ENCODE measurements around the gene CITED4.

The CITED4 gene

GRCh38 chr1:40842691-40843090 lies 19.5 kb downstream of the CITED4 start:
- no peak for DNase-seq (ENCODE audit: extremely low read depth, low read depth)
- H3K4me3 ChIP-seq (replicated peaks; ENCODE audit: low read depth, low read length) = no peak overlapping the region
- TF ChIP-seq, protein P1, sequence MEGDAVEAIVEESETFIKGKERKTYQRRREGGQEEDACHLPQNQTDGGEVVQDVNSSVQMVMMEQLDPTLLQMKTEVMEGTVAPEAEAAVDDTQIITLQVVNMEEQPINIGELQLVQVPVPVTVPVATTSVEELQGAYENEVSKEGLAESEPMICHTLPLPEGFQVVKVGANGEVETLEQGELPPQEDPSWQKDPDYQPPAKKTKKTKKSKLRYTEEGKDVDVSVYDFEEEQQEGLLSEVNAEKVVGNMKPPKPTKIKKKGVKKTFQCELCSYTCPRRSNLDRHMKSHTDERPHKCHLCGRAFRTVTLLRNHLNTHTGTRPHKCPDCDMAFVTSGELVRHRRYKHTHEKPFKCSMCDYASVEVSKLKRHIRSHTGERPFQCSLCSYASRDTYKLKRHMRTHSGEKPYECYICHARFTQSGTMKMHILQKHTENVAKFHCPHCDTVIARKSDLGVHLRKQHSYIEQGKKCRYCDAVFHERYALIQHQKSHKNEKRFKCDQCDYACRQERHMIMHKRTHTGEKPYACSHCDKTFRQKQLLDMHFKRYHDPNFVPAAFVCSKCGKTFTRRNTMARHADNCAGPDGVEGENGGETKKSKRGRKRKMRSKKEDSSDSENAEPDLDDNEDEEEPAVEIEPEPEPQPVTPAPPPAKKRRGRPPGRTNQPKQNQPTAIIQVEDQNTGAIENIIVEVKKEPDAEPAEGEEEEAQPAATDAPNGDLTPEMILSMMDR (IDR thresholded peaks at IDR 0.05; ENCODE audit: low read depth, low read length, missing control alignments) = no peak

DNA sequence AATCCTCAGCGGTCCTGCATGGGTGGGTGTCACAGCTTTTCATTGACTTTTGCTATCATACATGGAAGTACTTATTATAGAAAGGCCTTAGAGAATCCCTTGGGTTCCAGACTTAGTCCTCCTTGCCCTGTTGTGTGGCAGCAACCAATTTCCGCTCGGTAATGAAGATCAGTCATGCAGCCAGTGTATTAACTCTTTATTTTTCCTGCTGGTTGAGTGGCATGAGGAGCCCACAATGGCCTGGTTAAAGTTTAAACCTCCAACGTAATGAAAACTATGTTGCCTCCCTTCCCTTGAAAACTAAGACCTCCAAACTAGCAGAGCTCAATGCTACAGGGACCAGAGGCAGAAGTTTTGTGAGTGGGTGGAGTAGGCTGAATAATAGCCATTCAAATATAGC lies 20.0 kb downstream of the CITED4 start:
- TF ChIP-seq, protein P1 (IDR thresholded peaks at IDR 0.05; ENCODE audit: low read depth, low read length, missing control alignments) = no peak
- no peak overlapping the region for H3K4me3 ChIP-seq (replicated peaks; ENCODE audit: low read depth, low read length)
- no peak for DNase-seq (ENCODE audit: extremely low read depth, low read depth)

DNA sequence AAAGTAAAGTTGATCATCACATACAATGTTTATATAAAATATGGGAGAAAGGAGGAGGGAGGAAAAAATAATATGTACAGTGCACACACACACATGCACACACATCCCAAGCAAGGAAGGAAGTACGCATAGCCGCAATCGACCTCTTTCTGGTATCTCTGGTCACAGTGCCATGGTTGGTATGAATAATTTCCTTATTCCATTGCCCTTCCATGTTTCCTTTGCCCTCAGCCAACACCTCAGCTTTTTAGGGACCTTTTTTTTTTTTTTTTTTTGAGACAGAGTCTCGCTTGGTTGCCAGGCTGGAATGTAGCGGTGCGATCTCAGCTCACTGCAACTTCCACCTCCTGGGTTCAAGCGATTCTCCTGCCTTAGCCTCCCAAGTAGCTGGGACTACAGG lies 20.6 kb downstream of the CITED4 start:
- no peak overlapping the region for H3K4me3 ChIP-seq (replicated peaks; ENCODE audit: low read depth, low read length)
- TF ChIP-seq, protein P1 (IDR thresholded peaks at IDR 0.05; ENCODE audit: low read depth, low read length, missing control alignments) = no peak
- DNase-seq (ENCODE audit: extremely low read depth, low read depth) = no peak

DNA sequence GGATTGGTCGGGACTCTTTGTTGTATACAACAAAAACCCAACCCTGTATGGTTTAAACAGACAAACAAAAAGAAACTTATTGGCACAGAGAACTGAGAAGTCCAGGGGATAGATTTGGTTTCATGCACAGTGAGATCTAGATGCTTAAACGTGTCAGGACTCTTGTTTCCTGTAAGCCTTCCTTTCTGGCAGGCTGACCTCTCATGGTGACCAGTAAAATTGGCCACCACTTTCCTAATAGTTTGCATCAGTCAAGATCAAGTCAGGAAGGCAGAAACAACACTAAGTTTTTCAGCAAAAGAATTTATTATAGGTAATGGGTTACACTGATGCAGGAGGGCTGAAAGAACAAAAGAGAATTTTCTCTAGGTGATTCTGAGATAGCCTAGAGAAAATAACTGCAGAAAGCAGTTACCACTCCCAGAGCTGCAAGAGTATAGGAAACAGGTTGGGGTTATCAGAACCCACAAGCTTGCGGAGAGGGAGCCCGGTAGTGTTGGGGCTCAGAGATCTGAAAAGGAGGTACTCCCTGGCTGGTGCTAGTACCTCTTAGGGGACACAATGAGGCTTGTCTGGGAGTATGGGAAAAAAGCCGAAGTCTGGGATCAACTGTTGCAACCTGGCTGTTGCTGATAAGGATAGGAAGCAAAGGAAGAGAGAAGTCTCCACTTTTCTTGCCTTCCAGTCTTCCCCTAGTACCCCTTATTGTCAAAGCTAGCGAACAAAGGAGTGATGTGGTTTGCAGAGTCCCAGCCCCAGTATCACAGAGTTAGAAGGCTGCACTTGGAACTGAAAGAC lies 21.4 kb downstream of the CITED4 start:
- TF ChIP-seq, protein P1 (IDR thresholded peaks at IDR 0.05; ENCODE audit: low read depth, low read length, missing control alignments) = no peak
- H3K4me3 ChIP-seq (replicated peaks; ENCODE audit: low read depth, low read length) = no peak overlapping the region
- no peak for DNase-seq (ENCODE audit: extremely low read depth, low read depth)

DNA sequence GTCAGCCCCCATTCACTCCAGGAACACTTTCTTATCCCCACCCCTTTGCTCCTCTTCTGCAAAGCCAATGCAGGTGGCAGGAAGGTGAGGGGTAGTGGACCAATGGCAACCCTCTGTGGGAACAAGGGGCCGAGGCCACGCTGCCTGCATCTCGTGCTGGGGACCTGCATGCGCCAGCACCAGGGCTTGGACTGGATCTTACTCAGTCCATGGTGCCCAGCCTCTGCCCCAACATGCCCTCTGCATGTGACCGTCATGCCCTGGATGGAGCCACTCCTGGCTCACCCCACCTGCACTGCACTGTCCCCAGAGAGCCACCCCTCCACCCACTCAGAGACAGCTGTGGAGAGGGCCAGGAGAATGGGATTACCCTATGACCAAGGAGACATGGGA lies 22.2 kb downstream of the CITED4 start:
- no peak for DNase-seq (ENCODE audit: extremely low read depth, low read depth)
- TF ChIP-seq, protein P1 (IDR thresholded peaks at IDR 0.05; ENCODE audit: low read depth, low read length, missing control alignments) = no peak
- H3K4me3 ChIP-seq (replicated peaks; ENCODE audit: low read depth, low read length) = no peak overlapping the region

GRCh38 chr1:40838980-40839942 lies 22.9 kb downstream of the CITED4 start:
- TF ChIP-seq, protein P1 (IDR thresholded peaks at IDR 0.05; ENCODE audit: low read depth, low read length, missing control alignments) = no peak
- no peak overlapping the region for H3K4me3 ChIP-seq (replicated peaks; ENCODE audit: low read depth, low read length)
- DNase-seq (ENCODE audit: extremely low read depth, low read depth) = no peak
